WTC11 (cell line): ENCODE data around the gene IRF2BP1. TPM values are rescaled to one million over a fixed set of nuclear protein-coding genes. Genes with fewer than 3 reads are reported as not detected.

Experiments used
- ATAC-seq: fragments of 200-7000 bp; cut with Tn5 transposase; 2 replicates; pipeline ENCODE4 v1.10.0; 2021; ENCODE audit warnings: mild to moderate bottlenecking, moderate library complexity
- CTCF ChIA-PET: fragments of 300-600 bp; sonication (Branson Sonifier 250); formaldehyde crosslinking; loops from one replicate; lab custom pipeline; 2021; ENCODE audit warnings: antibody characterized with exemption; lab: Charles Lee
- POLR2A ChIA-PET: fragments of 350-600 bp; sonication (Branson Sonifier 250); formaldehyde crosslinking; loops from one replicate; lab custom pipeline; 2021; ENCODE audit warnings: antibody characterized with exemption; lab: Charles Lee
- DNase-seq: peaks from one replicate; pipeline ENCODE4 v3.0.0; 2021; ENCODE audit warnings: low spot score
- H3K27ac Mint-ChIP-seq: 2 replicates; pipeline ENCODE4 v1.8.0; 2021; ENCODE audit warnings: mixed read lengths
- H3K27me3 Mint-ChIP-seq: 2 replicates; pipeline ENCODE4 v1.8.0; 2021; ENCODE audit warnings: low read depth, mild to moderate bottlenecking, moderate library complexity, mixed read lengths
- H3K36me3 Mint-ChIP-seq: 2 replicates; pipeline ENCODE4 v1.8.0; 2021; ENCODE audit warnings: mixed read lengths
- H3K4me1 Mint-ChIP-seq: 2 replicates; pipeline ENCODE4 v1.8.0; 2022; ENCODE audit warnings: mixed read lengths
- H3K4me3 Mint-ChIP-seq: 2 replicates; pipeline ENCODE4 v1.8.0; 2021; ENCODE audit warnings: mild to moderate bottlenecking, moderate library complexity, mixed read lengths
- H3K9me3 Mint-ChIP-seq: 2 replicates; pipeline ENCODE4 v1.8.0; 2021; ENCODE audit warnings: mixed read lengths
- EMX1 ChIP-seq: fragments of 250-450 bp; sonication (Bioruptor Pico); IDR thresholded peaks from 2 replicates; pipeline ENCODE4 v1.8.0; 2021; ENCODE audit warnings: mild to moderate bottlenecking
- IRF2 ChIP-seq: sonication (generic); formaldehyde crosslinking; IDR thresholded peaks from 2 replicates; pipeline ENCODE4 v1.8.0; 2022; ENCODE audit warnings: low read depth, missing genetic modification reagents, borderline replicate concordance
- JUN ChIP-seq: sonication (generic); formaldehyde crosslinking; IDR thresholded peaks from 2 replicates; pipeline ENCODE4 v1.8.0; 2023; ENCODE audit warnings: mild to moderate bottlenecking, missing genetic modification reagents
- NR1H2 ChIP-seq: sonication (generic); formaldehyde crosslinking; IDR thresholded peaks from 2 replicates; pipeline ENCODE4 v1.9.0; 2021; ENCODE audit warnings: mild to moderate bottlenecking, moderate library complexity, missing genetic modification reagents
- NR2C2 ChIP-seq: sonication (generic); formaldehyde crosslinking; IDR thresholded peaks from 2 replicates; pipeline ENCODE4 v1.8.0; 2022; ENCODE audit warnings: mild to moderate bottlenecking, missing genetic modification reagents
- OVOL2 ChIP-seq: fragments of 250-450 bp; sonication (Bioruptor Pico); IDR thresholded peaks from 2 replicates; pipeline ENCODE4 v1.9.0; 2021; ENCODE audit warnings: mild to moderate bottlenecking, borderline replicate concordance
- RELA ChIP-seq: sonication (generic); formaldehyde crosslinking; IDR thresholded peaks from 2 replicates; pipeline ENCODE4 v1.8.1; 2022; ENCODE audit warnings: missing genetic modification reagents, mild to moderate bottlenecking, borderline replicate concordance
- SP1 ChIP-seq: sonication (generic); formaldehyde crosslinking; conservative IDR thresholded peaks from 2 replicates; pipeline ENCODE4 v1.8.1; 2022; ENCODE audit warnings: missing genetic modification reagents
- ZNF671 ChIP-seq: fragments of 250-450 bp; sonication (Bioruptor Pico); IDR thresholded peaks from 2 replicates; pipeline ENCODE4 v1.8.0; 2021; ENCODE audit warnings: mild to moderate bottlenecking
- total RNA-seq: library from RNA; stranded (reverse); gene quantifications from 3 replicates; pipeline ENCODE4 v1.2.3, GENCODE V29; 2021
- TF ChIP-seq, protein P1 (sequence below): sonication (generic); formaldehyde crosslinking; IDR thresholded peaks from 2 replicates; pipeline ENCODE4 v1.8.1; 2022; ENCODE audit warnings: mild to moderate bottlenecking, missing genetic modification reagents, moderate library complexity, borderline replicate concordance
- TF ChIP-seq, protein P2 (sequence below): fragments of 250-450 bp; sonication (Bioruptor Pico); IDR thresholded peaks from 2 replicates; pipeline ENCODE4 v2.1.2; 2022; ENCODE audit warnings: mild to moderate bottlenecking, moderate library complexity
- TF ChIP-seq, protein P3 (sequence below): sonication (generic); formaldehyde crosslinking; IDR thresholded peaks from 2 replicates; pipeline ENCODE4 v1.8.1; 2022; ENCODE audit warnings: mild to moderate bottlenecking, moderate library complexity, missing genetic modification reagents
- TF ChIP-seq, protein P4 (sequence below): sonication (generic); formaldehyde crosslinking; IDR thresholded peaks from 2 replicates; pipeline ENCODE4 v1.8.1; 2022; ENCODE audit warnings: missing genetic modification reagents, borderline replicate concordance
- TF ChIP-seq, protein P5 (sequence below): fragments of 250-450 bp; sonication (Bioruptor Pico); IDR thresholded peaks from 2 replicates; pipeline ENCODE4 v1.9.0; 2021; ENCODE audit warnings: mild to moderate bottlenecking
- TF ChIP-seq, protein P6 (sequence below): sonication (generic); formaldehyde crosslinking; IDR thresholded peaks from 2 replicates; pipeline ENCODE4 v1.8.1; 2023; ENCODE audit warnings: mild to moderate bottlenecking, missing genetic modification reagents
- TF ChIP-seq, protein P7 (sequence below): sonication (generic); formaldehyde crosslinking; IDR thresholded peaks from 2 replicates; pipeline ENCODE4 v1.8.1; 2023; ENCODE audit warnings: mild to moderate bottlenecking, moderate library complexity, missing genetic modification reagents
- TF ChIP-seq, protein P8 (sequence below): sonication (generic); formaldehyde crosslinking; IDR thresholded peaks from 2 replicates; pipeline ENCODE4 v1.8.0; 2022; ENCODE audit warnings: mild to moderate bottlenecking, missing genetic modification reagents
- TF ChIP-seq, protein P9 (sequence below): sonication (generic); formaldehyde crosslinking; IDR thresholded peaks from 2 replicates; pipeline ENCODE4 v1.8.1; 2023; ENCODE audit warnings: mild to moderate bottlenecking, missing genetic modification reagents, moderate library complexity
- TF ChIP-seq, protein P10 (sequence below): sonication (generic); formaldehyde crosslinking; IDR thresholded peaks from 2 replicates; pipeline ENCODE4 v1.8.0; 2022; ENCODE audit warnings: mild to moderate bottlenecking, missing genetic modification reagents

Gene IRF2BP1
- total RNA-seq, 1 experiment from 2014 or later, result 30.3 TPM

DNA sequence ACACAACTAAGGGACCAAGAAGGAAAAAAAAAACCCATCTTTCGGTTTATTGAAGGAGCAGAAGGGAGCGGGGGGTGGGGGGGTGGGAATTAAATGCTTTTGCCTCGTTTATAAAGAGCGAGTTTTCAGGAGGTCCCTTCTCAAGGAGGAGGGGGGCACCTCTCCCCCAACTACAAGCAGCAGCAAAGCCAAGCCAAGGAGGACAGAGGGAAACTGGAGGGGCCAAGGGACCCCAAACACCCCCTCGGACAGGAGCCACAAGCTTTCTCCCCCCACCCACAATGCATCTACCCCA lies 2.4 kb downstream of the IRF2BP1 start:
- Mint-ChIP-seq H3K9me3 (no peaks in the 10 kb centered on the region), H3K27ac (peak overlapping the region; percentile 98), H3K4me1 (peaks cover 37% of the 10 kb centered on the region), H3K36me3 (no peaks in the 10 kb centered on the region), H3K4me3 (peak overlapping the region; percentile 76), H3K27me3 (no peaks in the 10 kb centered on the region)
- DNase-seq, result no peak
- ATAC-seq, result no peak
- ChIA-PET CTCF (interaction anchor here (0.5 to 8.5 kb wide), 4 partner anchors 19 to 102 kb away, joined by 4 to 212 read pairs (median 28); partner anchors contain the start of genes FOXA3, RSPH6A and SYMPK), POLR2A (no interaction called here)
- TF ChIP-seq, protein P1, sequence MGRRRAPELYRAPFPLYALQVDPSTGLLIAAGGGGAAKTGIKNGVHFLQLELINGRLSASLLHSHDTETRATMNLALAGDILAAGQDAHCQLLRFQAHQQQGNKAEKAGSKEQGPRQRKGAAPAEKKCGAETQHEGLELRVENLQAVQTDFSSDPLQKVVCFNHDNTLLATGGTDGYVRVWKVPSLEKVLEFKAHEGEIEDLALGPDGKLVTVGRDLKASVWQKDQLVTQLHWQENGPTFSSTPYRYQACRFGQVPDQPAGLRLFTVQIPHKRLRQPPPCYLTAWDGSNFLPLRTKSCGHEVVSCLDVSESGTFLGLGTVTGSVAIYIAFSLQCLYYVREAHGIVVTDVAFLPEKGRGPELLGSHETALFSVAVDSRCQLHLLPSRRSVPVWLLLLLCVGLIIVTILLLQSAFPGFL (CRISPR knock-in tag), result no peak
- no peak for TF ChIP-seq EMX1 (CRISPR knock-in tag)
- TF ChIP-seq, protein P2, sequence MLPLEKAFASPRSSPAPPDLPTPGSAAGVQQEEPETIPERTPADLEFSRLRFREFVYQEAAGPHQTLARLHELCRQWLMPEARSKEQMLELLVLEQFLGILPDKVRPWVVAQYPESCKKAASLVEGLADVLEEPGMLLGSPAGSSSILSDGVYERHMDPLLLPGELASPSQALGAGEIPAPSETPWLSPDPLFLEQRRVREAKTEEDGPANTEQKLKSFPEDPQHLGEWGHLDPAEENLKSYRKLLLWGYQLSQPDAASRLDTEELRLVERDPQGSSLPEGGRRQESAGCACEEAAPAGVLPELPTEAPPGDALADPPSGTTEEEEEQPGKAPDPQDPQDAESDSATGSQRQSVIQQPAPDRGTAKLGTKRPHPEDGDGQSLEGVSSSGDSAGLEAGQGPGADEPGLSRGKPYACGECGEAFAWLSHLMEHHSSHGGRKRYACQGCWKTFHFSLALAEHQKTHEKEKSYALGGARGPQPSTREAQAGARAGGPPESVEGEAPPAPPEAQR, result no peak
- no peak for TF ChIP-seq NR1H2 (CRISPR knock-in tag)
- TF ChIP-seq, protein P3, sequence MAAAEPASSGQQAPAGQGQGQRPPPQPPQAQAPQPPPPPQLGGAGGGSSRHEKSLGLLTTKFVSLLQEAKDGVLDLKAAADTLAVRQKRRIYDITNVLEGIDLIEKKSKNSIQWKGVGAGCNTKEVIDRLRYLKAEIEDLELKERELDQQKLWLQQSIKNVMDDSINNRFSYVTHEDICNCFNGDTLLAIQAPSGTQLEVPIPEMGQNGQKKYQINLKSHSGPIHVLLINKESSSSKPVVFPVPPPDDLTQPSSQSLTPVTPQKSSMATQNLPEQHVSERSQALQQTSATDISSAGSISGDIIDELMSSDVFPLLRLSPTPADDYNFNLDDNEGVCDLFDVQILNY (CRISPR knock-in tag), result no peak
- TF ChIP-seq SP1, result no peak
- no peak for TF ChIP-seq NR2C2 (CRISPR knock-in tag)
- no peak for TF ChIP-seq RELA (CRISPR knock-in tag)
- TF ChIP-seq, protein P4, sequence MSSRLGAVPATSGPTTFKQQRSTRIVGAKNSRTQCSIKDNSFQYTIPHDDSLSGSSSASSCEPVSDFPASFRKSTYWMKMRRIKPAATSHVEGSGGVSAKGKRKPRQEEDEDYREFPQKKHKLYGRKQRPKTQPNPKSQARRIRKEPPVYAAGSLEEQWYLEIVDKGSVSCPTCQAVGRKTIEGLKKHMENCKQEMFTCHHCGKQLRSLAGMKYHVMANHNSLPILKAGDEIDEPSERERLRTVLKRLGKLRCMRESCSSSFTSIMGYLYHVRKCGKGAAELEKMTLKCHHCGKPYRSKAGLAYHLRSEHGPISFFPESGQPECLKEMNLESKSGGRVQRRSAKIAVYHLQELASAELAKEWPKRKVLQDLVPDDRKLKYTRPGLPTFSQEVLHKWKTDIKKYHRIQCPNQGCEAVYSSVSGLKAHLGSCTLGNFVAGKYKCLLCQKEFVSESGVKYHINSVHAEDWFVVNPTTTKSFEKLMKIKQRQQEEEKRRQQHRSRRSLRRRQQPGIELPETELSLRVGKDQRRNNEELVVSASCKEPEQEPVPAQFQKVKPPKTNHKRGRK (CRISPR knock-in tag), result no peak
- TF ChIP-seq, protein P5, sequence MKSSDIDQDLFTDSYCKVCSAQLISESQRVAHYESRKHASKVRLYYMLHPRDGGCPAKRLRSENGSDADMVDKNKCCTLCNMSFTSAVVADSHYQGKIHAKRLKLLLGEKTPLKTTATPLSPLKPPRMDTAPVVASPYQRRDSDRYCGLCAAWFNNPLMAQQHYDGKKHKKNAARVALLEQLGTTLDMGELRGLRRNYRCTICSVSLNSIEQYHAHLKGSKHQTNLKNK (CRISPR knock-in tag), result no peak
- TF ChIP-seq, protein P6, sequence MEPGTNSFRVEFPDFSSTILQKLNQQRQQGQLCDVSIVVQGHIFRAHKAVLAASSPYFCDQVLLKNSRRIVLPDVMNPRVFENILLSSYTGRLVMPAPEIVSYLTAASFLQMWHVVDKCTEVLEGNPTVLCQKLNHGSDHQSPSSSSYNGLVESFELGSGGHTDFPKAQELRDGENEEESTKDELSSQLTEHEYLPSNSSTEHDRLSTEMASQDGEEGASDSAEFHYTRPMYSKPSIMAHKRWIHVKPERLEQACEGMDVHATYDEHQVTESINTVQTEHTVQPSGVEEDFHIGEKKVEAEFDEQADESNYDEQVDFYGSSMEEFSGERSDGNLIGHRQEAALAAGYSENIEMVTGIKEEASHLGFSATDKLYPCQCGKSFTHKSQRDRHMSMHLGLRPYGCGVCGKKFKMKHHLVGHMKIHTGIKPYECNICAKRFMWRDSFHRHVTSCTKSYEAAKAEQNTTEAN (CRISPR knock-in tag), result no peak
- no peak for TF ChIP-seq ZNF671 (CRISPR knock-in tag)
- TF ChIP-seq, protein P7, sequence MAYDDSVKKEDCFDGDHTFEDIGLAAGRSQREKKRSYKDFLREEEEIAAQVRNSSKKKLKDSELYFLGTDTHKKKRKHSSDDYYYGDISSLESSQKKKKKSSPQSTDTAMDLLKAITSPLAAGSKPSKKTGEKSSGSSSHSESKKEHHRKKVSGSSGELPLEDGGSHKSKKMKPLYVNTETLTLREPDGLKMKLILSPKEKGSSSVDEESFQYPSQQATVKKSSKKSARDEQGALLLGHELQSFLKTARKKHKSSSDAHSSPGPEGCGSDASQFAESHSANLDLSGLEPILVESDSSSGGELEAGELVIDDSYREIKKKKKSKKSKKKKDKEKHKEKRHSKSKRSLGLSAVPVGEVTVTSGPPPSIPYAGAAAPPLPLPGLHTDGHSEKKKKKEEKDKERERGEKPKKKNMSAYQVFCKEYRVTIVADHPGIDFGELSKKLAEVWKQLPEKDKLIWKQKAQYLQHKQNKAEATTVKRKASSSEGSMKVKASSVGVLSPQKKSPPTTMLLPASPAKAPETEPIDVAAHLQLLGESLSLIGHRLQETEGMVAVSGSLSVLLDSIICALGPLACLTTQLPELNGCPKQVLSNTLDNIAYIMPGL (CRISPR knock-in tag), result no peak
- TF ChIP-seq JUN, result no peak
- TF ChIP-seq OVOL2 (CRISPR knock-in tag), result no peak
- TF ChIP-seq, protein P8, sequence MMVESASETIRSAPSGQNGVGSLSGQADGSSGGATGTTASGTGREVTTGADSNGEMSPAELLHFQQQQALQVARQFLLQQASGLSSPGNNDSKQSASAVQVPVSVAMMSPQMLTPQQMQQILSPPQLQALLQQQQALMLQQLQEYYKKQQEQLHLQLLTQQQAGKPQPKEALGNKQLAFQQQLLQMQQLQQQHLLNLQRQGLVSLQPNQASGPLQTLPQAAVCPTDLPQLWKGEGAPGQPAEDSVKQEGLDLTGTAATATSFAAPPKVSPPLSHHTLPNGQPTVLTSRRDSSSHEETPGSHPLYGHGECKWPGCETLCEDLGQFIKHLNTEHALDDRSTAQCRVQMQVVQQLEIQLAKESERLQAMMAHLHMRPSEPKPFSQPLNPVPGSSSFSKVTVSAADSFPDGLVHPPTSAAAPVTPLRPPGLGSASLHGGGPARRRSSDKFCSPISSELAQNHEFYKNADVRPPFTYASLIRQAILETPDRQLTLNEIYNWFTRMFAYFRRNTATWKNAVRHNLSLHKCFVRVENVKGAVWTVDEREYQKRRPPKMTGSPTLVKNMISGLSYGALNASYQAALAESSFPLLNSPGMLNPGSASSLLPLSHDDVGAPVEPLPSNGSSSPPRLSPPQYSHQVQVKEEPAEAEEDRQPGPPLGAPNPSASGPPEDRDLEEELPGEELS (CRISPR knock-in tag), result no peak
- TF ChIP-seq, protein P9, sequence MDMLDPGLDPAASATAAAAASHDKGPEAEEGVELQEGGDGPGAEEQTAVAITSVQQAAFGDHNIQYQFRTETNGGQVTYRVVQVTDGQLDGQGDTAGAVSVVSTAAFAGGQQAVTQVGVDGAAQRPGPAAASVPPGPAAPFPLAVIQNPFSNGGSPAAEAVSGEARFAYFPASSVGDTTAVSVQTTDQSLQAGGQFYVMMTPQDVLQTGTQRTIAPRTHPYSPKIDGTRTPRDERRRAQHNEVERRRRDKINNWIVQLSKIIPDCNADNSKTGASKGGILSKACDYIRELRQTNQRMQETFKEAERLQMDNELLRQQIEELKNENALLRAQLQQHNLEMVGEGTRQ (CRISPR knock-in tag), result no peak
- TF ChIP-seq, protein P10, sequence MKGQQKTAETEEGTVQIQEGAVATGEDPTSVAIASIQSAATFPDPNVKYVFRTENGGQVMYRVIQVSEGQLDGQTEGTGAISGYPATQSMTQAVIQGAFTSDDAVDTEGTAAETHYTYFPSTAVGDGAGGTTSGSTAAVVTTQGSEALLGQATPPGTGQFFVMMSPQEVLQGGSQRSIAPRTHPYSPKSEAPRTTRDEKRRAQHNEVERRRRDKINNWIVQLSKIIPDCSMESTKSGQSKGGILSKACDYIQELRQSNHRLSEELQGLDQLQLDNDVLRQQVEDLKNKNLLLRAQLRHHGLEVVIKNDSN (CRISPR knock-in tag), result no peak
- no peak for TF ChIP-seq IRF2 (CRISPR knock-in tag)
